ENCODE results near the gene WAPL. TPM values are rescaled to one million over a fixed set of nuclear protein-coding genes. Genes with fewer than 3 reads are reported as not detected.

Gene WAPL
- total RNA-seq, 2 donors from 2014 or later = 19.5 to 20.2 TPM

- peaks cover 0 to 27% of the 10 kb centered on the region in 2 donors for H3K4me1 ChIP-seq
- no peak for TF ChIP-seq CTCF (IDR thresholded peaks at IDR 0.05)
- no peaks in the 10 kb centered on the region for H3K27me3 ChIP-seq
- H3K36me3 ChIP-seq = peaks cover 9% of the 10 kb centered on the region
- no peak overlapping the region for H3K4me3 ChIP-seq
- no peak overlapping the region for H3K27ac ChIP-seq
- H3K9me3 ChIP-seq = no peaks in the 10 kb centered on the region
- no peak for DNase-seq (ENCODE audit: low spot score)
Observed at GRCh38 chr10:86506499-86506898, 15.1 kb downstream of the WAPL start.

- H3K4me3 ChIP-seq = no peak overlapping the region
- no peak for DNase-seq (ENCODE audit: low spot score)
- peaks cover 9% of the 10 kb centered on the region for H3K36me3 ChIP-seq
- TF ChIP-seq CTCF (IDR thresholded peaks at IDR 0.05) = no peak
- no peak overlapping the region for H3K27ac ChIP-seq
- H3K27me3 ChIP-seq = no peaks in the 10 kb centered on the region
- H3K9me3 ChIP-seq = no peaks in the 10 kb centered on the region
- H3K4me1 ChIP-seq = peaks cover 0 to 27% of the 10 kb centered on the region in 2 donors
Observed at GRCh38 chr10:86506062-86506461, 15.5 kb downstream of the WAPL start.

- Histone ChIP-seq H3K4me1 (peaks cover 0 to 26% of the 10 kb centered on the region in 2 donors), H3K9me3 (no peaks in the 10 kb centered on the region), H3K36me3 (peaks cover 19% of the 10 kb centered on the region), H3K4me3 (no peak overlapping the region), H3K27me3 (no peaks in the 10 kb centered on the region), H3K27ac (no peak overlapping the region)
- no peak for TF ChIP-seq CTCF (IDR thresholded peaks at IDR 0.05)
- no peak for DNase-seq (ENCODE audit: low spot score)
Observed at GRCh38 chr10:86504510-86504909, 17.1 kb downstream of the WAPL start.

- Histone ChIP-seq H3K9me3 (no peaks in the 10 kb centered on the region), H3K4me1 (peaks cover 0 to 8% of the 10 kb centered on the region in 2 donors), H3K27ac (no peak overlapping the region), H3K36me3 (peaks cover 37% of the 10 kb centered on the region), H3K4me3 (no peak overlapping the region), H3K27me3 (no peaks in the 10 kb centered on the region)
- no peak for TF ChIP-seq CTCF (IDR thresholded peaks at IDR 0.05)
- DNase-seq (ENCODE audit: low spot score) = no peak
Observed at GRCh38 chr10:86500846-86501245, 20.7 kb downstream of the WAPL start.

GRCh38 chr10:86498598-86498997 lies 23.0 kb downstream of the WAPL start:
- H3K27ac ChIP-seq = no peak overlapping the region
- H3K27me3 ChIP-seq = no peaks in the 10 kb centered on the region
- H3K4me1 ChIP-seq = peaks cover 0 to 8% of the 10 kb centered on the region in 2 donors
- DNase-seq (ENCODE audit: low spot score) = no peak
- TF ChIP-seq CTCF (IDR thresholded peaks at IDR 0.05) = no peak
- H3K36me3 ChIP-seq = peaks cover 47% of the 10 kb centered on the region
- H3K9me3 ChIP-seq = no peaks in the 10 kb centered on the region
- no peak overlapping the region for H3K4me3 ChIP-seq

- Histone ChIP-seq H3K4me1 (peaks cover 0 to 8% of the 10 kb centered on the region in 2 donors), H3K27ac (no peak overlapping the region), H3K9me3 (no peaks in the 10 kb centered on the region), H3K36me3 (peaks cover 38% of the 10 kb centered on the region), H3K27me3 (no peaks in the 10 kb centered on the region), H3K4me3 (no peak overlapping the region)
- no peak for TF ChIP-seq CTCF (IDR thresholded peaks at IDR 0.05)
- no peak for DNase-seq (ENCODE audit: low spot score)
Observed at GRCh38 chr10:86497621-86498020, 24.0 kb downstream of the WAPL start.

All from right atrium auricular region (tissue), 2 donors.